Measurements from ENCODE around the gene C1QTNF6.

DNA sequence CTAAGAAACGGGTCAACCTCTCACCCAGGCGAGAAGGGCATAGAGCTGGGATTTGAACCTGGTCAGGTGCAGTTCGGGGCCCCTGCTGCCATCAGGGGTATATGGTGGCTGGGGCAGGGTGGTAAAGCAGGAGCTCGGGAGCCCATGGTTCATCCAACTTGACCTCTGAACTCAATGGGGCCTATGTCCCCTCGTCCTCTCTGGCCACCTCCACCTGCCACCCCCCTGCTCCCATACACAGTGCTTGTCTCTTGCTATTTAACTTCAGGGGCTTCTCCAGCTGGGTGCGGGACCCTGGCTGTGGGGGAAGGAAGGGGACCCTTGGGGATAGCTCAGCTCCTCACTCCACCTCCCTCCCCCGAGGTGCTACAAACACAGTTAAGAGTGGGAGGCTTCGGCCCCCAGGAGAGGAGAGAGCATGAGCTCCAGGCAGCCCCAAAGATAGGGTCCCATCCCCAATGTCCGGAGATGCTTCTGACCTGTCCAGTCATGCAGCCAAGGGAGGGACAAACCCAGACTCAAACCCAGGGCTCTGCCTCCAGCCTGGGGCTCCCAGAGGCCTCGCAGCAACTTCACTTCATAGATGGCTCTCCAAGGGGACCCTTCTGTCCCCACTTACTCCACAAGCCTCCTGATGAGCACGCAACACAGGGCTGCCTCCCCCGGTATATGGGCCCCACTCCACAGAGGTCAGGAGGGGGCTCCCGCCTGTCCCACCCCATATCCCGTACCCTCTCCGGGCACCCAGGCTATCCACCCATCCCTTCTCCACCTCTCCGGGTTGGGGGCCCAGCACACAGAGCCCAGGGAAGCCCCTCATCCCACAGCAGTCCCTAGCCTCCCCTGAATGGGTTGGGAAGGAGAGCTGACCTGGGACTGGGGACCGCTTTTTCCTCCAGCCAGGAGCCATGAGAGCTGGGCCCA, 39.0 kb downstream of the C1QTNF6 start:
- TF ChIP-seq, protein P1, sequence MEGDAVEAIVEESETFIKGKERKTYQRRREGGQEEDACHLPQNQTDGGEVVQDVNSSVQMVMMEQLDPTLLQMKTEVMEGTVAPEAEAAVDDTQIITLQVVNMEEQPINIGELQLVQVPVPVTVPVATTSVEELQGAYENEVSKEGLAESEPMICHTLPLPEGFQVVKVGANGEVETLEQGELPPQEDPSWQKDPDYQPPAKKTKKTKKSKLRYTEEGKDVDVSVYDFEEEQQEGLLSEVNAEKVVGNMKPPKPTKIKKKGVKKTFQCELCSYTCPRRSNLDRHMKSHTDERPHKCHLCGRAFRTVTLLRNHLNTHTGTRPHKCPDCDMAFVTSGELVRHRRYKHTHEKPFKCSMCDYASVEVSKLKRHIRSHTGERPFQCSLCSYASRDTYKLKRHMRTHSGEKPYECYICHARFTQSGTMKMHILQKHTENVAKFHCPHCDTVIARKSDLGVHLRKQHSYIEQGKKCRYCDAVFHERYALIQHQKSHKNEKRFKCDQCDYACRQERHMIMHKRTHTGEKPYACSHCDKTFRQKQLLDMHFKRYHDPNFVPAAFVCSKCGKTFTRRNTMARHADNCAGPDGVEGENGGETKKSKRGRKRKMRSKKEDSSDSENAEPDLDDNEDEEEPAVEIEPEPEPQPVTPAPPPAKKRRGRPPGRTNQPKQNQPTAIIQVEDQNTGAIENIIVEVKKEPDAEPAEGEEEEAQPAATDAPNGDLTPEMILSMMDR (IDR thresholded peaks at IDR 0.05): no peak
- TF ChIP-seq POLR2AphosphoS5 (IDR thresholded peaks at IDR 0.05): no peak
- TF ChIP-seq EP300 (IDR thresholded peaks at IDR 0.05): no peak
